K562 (cell line): ENCODE results near the gene RNU6-9. TPM values are rescaled to one million over a fixed set of nuclear protein-coding genes. Genes with fewer than 3 reads are reported as not detected.

Source experiments
- ARID1B ChIP-seq: fragments of 450-650 bp; IDR thresholded peaks from 2 replicates; pipeline ENCODE4 v1.6.1; 2016; ENCODE audit warnings: antibody characterized with exemption, mild to moderate bottlenecking, inconsistent platforms
- ATF1 ChIP-seq, 2 experiments: fragments of 450-650 bp in 1 of 2; IDR thresholded peaks; 2 replicates each; pipeline ENCODE4 v1.6.1; 2016; ENCODE audit warnings: missing compliant biosample characterization in 1 of 2, missing genetic modification characterization in 1 of 2
- CHD1 ChIP-seq: fragments of 200-600 bp; sonication (generic); IDR thresholded peaks from one replicate; pipeline ENCODE4 v1.6.1; 2012; ENCODE audit warnings: mild to moderate bottlenecking, moderate library complexity, low read length, inconsistent platforms
- CUX1 ChIP-seq: fragments of 200-800 bp; sonication (Bioruptor generic); IDR thresholded peaks from 2 replicates; pipeline ENCODE4 v1.6.1; 2016; ENCODE audit warnings: missing genetic modification characterization, missing compliant biosample characterization
- DACH1 ChIP-seq: fragments of 450-650 bp; IDR thresholded peaks from 2 replicates; pipeline ENCODE4 v1.6.1; 2018; ENCODE audit not compliant: partially characterized antibody
- ETS2 ChIP-seq: IDR thresholded peaks from 2 replicates; pipeline ENCODE4 v1.6.1; 2016; ENCODE audit warnings: borderline replicate concordance, missing genetic modification characterization, mild to moderate bottlenecking, moderate library complexity, missing compliant biosample characterization; ENCODE audit not compliant: poor library complexity, severe bottlenecking
- EZH2 ChIP-seq: IDR thresholded peaks from 2 replicates; pipeline ENCODE4 v1.6.1; 2012; ENCODE audit warnings: low read depth, mild to moderate bottlenecking, inconsistent platforms, low read length, borderline replicate concordance
- HNRNPL ChIP-seq: fragments of 200-400 bp; formaldehyde crosslinking; IDR thresholded peaks from 2 replicates; pipeline ENCODE4 v1.6.1; 2017; ENCODE audit warnings: low read depth, mild to moderate bottlenecking, low read length
- IRF1 ChIP-seq: sonication (generic); formaldehyde crosslinking; IDR thresholded peaks from 2 replicates; pipeline ENCODE4 v1.8.0; 2022; ENCODE audit warnings: missing genetic modification reagents, mild to moderate bottlenecking, borderline replicate concordance
- IRF9 ChIP-seq: fragments of 450-650 bp; IDR thresholded peaks from 2 replicates; pipeline ENCODE4 v1.6.1; 2016; ENCODE audit warnings: missing biosample characterization, missing genetic modification characterization
- LARP7 ChIP-seq: fragments of 450-650 bp; IDR thresholded peaks from 2 replicates; pipeline ENCODE4 v1.6.1; 2016
- MCM5 ChIP-seq: fragments of 450-650 bp; IDR thresholded peaks from 2 replicates; pipeline ENCODE4 v1.6.1; 2016; ENCODE audit warnings: low read depth
- MXI1 ChIP-seq: IDR thresholded peaks from 2 replicates; pipeline ENCODE4 v1.6.1; 2011; ENCODE audit warnings: low read depth, mild to moderate bottlenecking, improper control_type of control experiment, low read length
- POLR2B ChIP-seq: fragments of 450-650 bp; IDR thresholded peaks from 2 replicates; pipeline ENCODE4 v1.6.1; 2018; ENCODE audit warnings: low read depth; ENCODE audit not compliant: partially characterized antibody
- SAFB ChIP-seq: fragments of 200-400 bp; formaldehyde crosslinking; IDR thresholded peaks from 2 replicates; pipeline ENCODE4 v1.6.1; 2017; ENCODE audit warnings: low read depth, low read length, borderline replicate concordance
- SMARCC2 ChIP-seq: fragments of 450-650 bp; IDR thresholded peaks from 2 replicates; pipeline ENCODE4 v1.6.1; 2017; ENCODE audit warnings: antibody characterized with exemption, moderate library complexity, mild to moderate bottlenecking, low read depth
- TAF15 ChIP-seq: fragments of 200-400 bp; formaldehyde crosslinking; IDR thresholded peaks from 2 replicates; pipeline ENCODE4 v1.6.1; 2017; ENCODE audit warnings: mild to moderate bottlenecking, low read depth, low read length, moderate library complexity
- ZBTB26 ChIP-seq: fragments of 450-650 bp; formaldehyde crosslinking; IDR thresholded peaks from 2 replicates; pipeline ENCODE4 v1.4.0; 2022; ENCODE audit warnings: missing genetic modification characterization
- ZNF232 ChIP-seq: sonication (generic); formaldehyde crosslinking; IDR thresholded peaks from 2 replicates; pipeline ENCODE4 v1.8.0; 2022; ENCODE audit warnings: mild to moderate bottlenecking, missing genetic modification reagents
- ZNF583 ChIP-seq: fragments of 250-450 bp; sonication (Bioruptor Pico); IDR thresholded peaks from 2 replicates; pipeline ENCODE4 v1.4.0; 2020
- ZNF644 ChIP-seq: fragments of 200-800 bp; sonication (Bioruptor generic); IDR thresholded peaks from 2 replicates; pipeline ENCODE4 v1.6.1; 2016; ENCODE audit warnings: low read depth, missing genetic modification characterization, missing compliant biosample characterization
- ZNF668 ChIP-seq: fragments of 250-450 bp; sonication (Bioruptor Pico); IDR thresholded peaks from 2 replicates; pipeline ENCODE4 v1.8.0; 2022; ENCODE audit warnings: mild to moderate bottlenecking, inconsistent platforms
- ZNF717 ChIP-seq: fragments of 250-450 bp; sonication (Bioruptor Pico); IDR thresholded peaks from 2 replicates; pipeline ENCODE4 v1.5.0; 2021
- polyA plus RNA-seq, 8 experiments: library from polyadenylated mRNA; depleted of rRNA in 4 of 8; stranded (reverse) in 5 of 8; unstranded in 3 of 8; fragments of >200 nt; fragmentation: Nextera tagmentation in 2 of 8; fragmentation: Illumina TruSeq in 1 of 8; extraction: Ambion mirVana in 2 of 8; extraction: Trizol in 1 of 8; gene quantifications; 2 replicates each; pipeline versions ENCODE4 v1.2.1 to v1.2.3, GENCODE V29; 2011 to 2014; ENCODE audit warnings: inconsistent platforms in 1 of 8, missing spikeins in 1 of 8
- total RNA-seq, 7 experiments: library from RNA; depleted of rRNA in 6 of 7; stranded (reverse); fragments of >200 nt in 6 of 7; fragmentation: Illumina TruSeq in 2 of 7; extraction: Trizol in 2 of 7; gene quantifications; 2 replicates each; pipeline versions ENCODE4 v1.2.1 to v1.2.3, GENCODE V29; 2011 to 2021; ENCODE audit warnings: low replicate concordance in 1 of 7

The RNU6-9 gene
- total and polyA plus RNA-seq, 9 of the 15 experiments (the other 6 are each of a cell fraction or from before 2014, with no cell fraction given) = not detected

GRCh38 chr19:925087-925525, 31.8 kb downstream of the RNU6-9 start (continued):
- TF ChIP-seq MXI1 (no peak), ZNF644 (tag) (no peak), EZH2 (no peak), ZNF717 (no peak), CHD1 (no peak), SMARCC2 (no peak), ZNF668 (CRISPR knock-in tag) (no peak), ZNF583 (peak; percentile 72; the same call in 1 of the 2 replicates), CUX1 (CRISPR knock-in tag) (no peak), ZBTB26 (CRISPR knock-in tag) (no peak), HNRNPL (no peak; the same call in 1 of the 2 replicates), IRF1 (CRISPR knock-in tag) (no peak), ETS2 (tag) (no peak), MCM5 (no peak), ATF1 (CRISPR knock-in tag; IDR thresholded peaks at IDR 0.05) (no peak), ATF1 (tag; IDR thresholded peaks at IDR 0.05) (peak; percentile 81), TAF15 (no peak), LARP7 (no peak), DACH1 (peak; percentile 29), ZNF232 (CRISPR knock-in tag) (no peak), IRF9 (no peak), ARID1B (no peak; the same call in 1 of the 2 replicates), POLR2B (no peak), SAFB (no peak)
